Dermis blood vessel endothelial cell (primary cell): ENCODE measurements around the gene IFIT1. TPM values are rescaled to one million over a fixed set of nuclear protein-coding genes. Genes with fewer than 3 reads are reported as not detected.
"Not testable (repeated sequence)": the region's sequence is repeated elsewhere in the genome, so short reads cannot be mapped to it uniquely, and the experiment has no call there.

Experiments
- DNase-seq: peaks from one replicate; pipeline ENCODE4 v3.0.0; 2010
- total RNA-seq: library from RNA; depleted of rRNA; stranded (reverse); fragments of >200 nt; gene quantifications from 2 replicates; pipeline ENCODE4 v1.2.3, GENCODE V29; 2014

Gene IFIT1
- total RNA-seq, 1 donor from 2014 or later: 2.6 TPM

DNA sequence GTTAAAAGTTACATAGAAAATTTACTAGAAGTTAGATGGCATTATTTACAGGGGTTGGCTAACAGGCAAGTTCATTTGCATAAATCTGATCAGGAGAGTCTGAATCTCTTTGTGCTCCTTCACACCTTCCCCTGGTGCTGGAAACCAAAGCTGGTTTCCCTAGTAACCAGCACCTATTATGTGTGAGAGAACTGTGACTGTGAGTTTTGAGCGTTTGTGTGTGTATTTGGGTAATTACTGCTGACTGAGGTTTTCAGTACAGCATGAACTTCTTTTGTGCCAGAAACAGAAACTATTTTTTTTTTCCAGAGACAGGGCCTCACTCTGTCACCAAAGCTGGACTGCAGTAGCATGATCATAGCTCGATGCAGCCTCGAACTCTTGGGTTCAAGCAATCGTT, 24.9 kb upstream of the IFIT1 start:
- no peak for DNase-seq

DNA sequence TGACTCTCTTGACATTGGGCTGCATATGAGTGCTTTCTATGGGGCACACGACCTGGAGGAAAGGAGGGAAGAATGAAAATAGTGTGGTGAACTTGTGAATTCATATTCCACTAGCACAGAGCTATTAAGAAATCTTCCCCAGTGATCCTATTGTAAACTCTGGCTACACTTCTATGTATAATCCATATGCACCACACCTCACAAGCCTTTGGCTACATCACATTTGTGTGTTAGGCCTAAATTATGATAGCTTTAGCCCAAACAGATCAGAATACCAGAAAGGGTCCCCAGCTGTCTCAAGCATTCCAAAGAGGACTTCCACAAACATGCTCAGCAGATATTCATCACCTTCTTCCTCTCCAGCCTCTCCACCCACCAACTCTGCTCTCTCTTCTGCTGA, 24.3 kb upstream of the IFIT1 start:
- DNase-seq: no peak

DNA sequence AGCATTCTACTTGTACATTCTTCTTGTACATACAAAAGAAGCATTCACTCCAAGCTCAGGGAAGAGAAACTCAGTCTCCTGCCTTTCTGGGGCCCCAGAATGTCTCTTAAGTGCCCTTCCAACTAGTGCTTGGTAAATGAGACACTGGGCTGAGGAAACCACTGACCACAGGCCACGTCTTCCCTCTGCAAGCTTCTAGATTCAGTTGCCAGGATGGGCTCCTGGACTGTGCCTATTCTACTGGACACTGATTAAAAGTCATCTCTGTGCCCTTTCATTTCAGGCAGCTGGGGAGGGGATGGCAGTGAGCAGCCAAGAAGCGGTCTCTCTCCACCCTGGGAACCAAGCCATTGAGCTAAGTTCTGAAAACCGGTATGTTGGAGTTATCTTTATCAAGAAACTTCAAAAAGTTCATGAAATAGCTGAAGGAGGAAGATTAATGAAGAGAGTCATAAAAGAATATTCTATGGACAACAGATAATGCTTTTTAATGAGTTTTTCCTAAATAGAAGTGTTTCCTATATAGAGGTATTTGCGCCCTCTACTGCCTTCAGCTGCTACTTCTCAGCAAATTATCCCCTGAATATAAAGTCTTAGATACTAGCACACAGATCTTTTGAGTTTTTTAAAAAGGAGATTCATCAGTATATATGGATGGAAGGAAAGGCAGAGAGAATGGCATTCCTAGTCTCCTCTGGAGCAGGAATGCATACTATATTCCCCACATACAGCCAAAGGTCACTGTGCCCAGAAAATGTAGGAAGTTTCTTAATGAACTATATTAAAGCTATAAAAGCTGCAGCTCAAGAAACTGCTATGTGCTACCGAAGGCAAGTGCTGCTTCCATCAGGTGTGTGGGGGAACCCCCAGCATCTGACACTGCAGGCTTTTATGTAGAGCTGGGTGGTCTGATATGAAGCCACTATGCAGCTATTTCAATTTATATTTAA, 23.0 kb upstream of the IFIT1 start:
- DNase-seq: peak; percentile 69

DNA sequence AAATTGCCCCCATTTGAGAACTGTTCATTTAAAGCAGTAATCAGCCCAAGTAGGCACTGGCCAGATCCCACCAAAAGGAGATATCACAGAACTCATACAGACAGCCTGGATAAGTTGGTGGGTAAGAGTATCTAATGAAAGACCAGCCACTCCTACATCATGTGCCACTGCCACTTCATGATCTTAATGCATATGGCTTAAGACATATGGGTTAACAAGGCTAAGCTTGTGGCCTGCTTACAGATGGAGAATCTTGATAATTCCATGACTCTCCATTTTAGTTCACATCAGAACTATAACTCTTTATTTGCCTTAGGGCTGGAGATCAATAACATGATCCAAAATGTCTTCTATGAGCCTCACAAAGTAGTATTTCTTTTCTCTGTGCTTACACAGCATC, 21.3 kb upstream of the IFIT1 start:
- no peak for DNase-seq

DNA sequence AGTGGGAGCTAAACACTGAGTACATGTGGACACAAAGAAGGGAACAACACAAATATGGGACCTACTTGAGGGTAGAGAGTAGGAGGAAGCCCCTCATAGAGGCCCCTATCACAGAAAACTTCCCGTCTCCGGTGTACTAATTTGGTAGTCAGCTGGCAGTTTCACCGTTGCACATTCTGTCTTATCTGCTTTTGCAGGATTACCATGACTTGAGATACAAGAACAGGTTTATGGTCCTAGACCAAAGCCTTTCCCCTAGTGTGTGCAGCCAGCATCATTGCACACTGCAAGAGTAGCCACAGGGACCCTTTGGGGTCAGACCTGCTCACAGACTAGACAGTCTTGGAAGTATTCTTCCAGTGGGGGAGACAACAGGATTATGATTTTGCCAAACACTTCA, 20.4 kb upstream of the IFIT1 start:
- DNase-seq: no peak

DNA sequence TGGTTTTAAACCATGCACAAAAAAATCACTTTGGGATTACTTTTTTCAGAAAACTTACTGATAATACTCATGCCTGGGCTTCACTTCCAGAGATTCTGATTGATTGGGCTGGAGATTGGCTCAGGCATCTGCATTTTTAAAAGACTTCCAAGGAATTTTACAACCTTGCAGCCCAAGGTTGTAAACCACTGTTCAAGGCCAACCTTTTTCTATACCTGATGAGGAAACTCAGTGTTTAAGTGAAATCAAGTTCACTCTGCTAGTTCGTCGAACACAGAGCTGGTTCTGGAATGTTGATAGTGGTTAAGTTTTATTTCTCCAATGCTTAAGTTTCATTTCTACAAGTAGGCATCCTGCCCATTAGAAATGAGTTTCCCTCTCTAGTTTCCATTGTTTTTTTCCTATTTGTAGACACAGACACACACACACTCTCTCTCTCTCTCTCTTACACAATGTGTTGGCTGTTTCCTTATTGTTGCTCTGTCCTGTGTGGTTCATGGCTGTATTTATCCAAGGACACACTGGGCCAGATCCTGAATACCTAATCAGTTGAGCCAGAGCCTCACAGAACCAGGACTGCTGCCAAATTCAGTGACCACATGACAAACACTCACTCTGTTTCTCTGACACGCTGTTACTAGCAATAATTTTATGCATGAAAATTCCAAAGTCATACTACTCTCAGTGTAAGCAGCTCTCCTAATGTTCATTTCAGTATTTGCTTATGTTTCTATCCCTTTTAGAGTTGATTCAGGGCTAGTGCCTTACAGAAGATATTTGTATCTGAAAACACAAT, 18.3 kb upstream of the IFIT1 start:
- peak; percentile 94 for DNase-seq

DNA sequence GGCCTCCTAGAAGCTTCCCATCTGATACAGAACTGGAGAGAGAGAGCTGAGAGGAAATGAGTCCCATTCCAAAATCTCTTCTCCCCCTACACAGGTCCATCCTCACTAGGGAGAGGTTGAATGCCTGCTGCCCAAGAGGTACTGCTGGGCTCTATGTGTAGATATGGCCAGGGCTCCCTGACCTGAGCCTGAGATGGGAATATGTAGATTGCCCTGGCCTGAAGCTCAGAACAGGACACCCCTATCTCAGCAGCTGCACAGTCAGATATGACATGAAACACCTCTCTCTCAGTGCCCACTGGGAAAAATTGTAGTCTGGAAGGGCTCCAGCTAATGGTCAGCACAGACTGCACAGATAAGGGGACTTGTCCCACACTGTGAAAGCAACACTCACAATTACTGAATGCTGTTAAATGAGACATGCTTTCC, 17.7 kb upstream of the IFIT1 start:
- DNase-seq: no peak

DNA sequence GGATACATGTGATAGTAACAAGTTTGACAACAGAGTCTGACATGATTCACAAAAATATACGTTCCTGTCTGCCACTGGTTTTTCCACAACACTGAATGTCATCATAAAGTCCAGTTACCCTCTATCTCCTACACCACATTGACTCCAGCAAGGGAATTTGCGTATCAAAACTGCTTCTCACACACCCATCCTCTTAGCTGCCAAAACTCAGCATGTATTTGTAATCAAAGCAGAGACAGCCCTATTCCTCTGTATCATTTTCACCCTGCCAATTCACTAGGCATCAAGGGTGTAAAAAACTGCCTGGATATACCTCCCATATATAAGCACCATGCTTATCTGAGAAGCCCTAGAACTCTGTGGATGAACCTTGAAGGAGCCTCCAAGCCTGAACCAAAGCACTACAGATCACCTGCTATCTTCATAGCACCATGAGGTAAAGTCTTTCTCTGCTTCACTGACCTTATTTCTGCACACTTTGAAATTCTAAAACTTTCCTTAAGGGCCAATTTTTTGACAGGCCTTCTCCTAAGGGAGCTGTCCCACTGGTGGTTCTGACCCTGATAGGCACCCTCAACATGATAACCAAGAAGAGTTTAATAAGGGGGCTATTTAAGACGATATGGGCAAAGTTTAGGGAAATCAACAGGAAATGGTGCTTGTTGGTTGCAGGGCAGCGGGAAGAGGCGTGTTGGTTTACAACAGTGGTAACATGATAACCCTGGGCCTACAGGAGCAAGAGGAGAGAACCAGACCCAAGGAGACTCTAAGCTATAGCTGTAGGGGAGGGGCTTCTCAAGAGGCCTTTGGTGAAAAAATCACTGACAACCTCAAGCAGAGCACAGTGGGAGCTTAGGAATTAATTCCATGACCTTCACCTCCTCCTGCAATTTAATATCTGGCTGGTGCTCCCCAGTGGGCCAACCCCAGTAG, 14.5 kb upstream of the IFIT1 start, which contains the start of gene IFIT1B:
Gene IFIT1B (plus strand): TSS at position 352 of the 933 bp plus-strand sequence. CDS start 80 bp downstream, at position 432.
- no peak for DNase-seq

DNA sequence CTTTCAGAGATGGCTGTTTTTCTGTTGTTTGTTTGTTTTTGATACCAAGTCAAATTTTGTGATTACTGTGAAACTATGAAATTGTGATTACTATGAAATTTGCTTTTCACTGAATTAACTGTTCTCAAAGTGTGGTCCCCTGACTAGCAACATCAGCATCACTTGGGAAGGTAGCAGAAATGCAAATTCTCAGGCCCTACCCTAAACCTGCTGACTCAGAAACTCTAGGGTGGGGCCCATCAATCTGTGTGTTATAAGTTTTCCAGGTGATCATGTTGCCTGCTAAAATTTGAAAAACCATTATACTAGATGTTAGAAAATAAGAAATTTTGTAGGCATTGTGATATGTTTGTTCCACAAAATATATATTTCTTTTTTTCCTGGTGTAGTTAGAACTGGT, 13.3 kb upstream of the IFIT1 start:
- DNase-seq: no peak

DNA sequence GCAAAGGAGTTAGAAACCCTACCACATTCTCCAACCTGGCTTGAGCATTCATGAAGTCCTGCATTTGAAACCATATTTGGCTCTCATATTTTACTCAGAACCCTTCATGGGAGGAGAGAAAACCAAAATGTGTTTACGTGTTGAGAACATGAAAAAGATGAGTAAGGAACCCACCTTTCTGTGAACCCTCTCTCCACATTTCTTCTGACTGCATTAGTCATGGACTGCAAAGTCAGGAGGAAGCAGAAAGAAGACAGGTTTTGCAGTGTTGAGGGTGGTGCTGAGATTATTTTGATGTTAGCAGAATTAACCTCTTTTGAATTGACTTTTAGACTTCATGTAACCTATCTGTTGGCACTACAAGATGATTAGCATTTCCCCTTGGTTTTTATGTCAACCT, 9.7 kb upstream of the IFIT1 start:
- DNase-seq: no peak

DNA sequence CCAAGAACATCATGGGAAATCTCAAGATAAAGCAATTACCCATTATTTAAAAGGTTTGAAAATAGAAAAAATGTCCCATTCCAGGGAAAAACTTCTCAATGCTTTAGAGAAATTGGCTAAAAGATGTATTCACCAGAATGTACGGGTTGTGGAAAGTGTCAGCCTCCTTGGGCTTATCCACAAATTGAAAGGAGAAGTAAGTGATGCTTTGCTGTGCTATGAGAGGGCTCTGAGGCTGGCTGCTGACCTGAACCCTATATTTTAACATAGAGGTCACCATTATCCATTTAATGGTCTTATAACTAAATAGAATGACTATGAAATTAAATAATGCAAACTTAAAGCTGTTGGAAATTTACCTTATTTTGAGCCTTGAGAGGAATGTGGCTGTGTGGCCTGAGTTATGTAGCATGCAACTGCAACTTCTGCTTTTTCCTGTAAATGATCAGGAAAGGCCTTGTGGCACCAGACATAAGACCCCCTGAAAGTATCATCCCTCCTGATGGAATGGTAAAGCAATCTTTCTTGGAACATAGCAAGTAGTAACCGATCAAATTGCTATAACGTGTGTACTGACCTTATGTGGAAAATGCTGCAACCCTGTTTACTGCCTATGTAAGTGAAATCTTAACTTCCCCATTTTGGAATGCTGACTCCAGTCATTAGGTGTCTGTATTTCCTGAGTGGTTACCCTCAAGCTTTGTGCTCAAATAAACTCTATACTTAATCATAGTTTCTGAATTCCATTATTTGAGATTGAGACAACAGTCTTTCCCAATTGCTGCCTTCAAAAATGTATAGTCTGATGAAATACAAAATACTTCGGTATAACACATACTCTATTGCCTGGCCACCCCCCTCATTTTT, 7.7 kb upstream of the IFIT1 start:
- DNase-seq: no peak

DNA sequence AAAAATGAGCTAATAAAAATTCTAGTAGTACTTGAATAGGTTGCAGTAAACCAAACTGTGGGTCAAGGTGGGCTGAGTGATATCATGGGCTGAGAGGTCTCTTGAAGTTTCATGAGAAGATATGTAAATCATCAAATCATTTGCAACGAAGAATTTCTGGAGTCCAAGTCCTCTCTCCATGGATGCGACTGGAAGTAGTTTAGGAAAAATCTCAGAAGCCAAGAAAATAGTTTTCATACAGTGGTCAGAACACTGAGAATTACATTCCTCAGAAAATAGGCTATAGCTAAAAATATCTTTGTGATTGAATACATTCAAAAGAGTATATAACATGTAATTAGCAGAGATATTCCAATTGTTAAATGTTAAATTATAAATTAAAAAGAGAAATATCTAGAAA, 3.6 kb upstream of the IFIT1 start:
- DNase-seq: no peak

DNA sequence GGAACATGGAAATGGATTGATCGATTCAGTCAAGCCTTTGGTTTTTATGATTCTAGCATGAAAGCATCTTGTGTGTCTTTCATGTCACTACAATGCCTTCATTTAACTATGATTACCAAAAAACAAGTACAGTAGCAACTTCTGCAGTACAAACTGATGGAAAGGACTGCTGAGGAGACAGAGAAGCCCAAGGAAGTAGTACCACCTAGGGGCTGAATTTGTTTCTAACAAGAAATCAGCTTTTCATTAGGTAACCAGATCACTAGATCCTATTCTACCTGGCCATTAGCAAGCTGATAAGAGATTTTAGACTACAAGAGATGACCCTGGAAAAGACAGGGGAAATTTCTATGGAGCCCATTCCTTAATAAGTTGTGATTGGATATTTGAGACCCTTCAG, 3.2 kb upstream of the IFIT1 start:
- DNase-seq: peak; percentile 43

DNA sequence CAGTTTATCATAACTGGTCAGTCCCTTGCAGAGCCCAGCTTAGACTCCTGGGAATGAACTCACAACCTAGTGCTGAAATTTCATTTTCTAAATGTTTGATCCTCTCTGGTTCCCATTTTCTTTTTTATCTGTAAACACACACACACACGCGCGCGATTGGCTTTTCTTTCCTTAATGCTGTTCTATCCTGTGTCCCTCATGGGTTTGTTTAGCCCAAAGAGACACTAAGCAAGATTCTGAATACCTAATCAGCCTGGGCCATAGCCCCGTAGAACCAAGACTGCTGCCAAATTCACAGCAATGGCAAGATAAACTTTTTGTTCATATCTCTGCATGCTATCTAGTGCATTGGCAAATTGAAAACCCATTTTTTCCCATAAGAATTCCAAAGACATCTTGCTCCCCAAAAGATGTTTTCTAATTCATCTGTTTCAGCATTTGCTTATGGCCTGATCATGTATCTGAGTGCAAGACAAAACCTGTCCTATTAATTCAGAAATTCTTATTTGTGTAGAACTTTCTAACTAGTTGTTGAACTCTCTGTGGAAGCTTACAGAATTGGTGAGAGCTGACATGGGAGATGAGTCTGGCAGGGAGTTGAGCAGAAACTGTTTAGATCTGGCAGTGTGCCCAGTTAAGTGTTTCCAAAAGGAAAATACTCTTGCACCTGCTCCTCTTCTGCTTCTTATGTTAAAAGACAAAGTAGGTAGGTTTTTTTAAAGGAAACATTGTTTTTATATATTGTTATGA, 1.8 kb upstream of the IFIT1 start:
- DNase-seq: peak; percentile 9

DNA sequence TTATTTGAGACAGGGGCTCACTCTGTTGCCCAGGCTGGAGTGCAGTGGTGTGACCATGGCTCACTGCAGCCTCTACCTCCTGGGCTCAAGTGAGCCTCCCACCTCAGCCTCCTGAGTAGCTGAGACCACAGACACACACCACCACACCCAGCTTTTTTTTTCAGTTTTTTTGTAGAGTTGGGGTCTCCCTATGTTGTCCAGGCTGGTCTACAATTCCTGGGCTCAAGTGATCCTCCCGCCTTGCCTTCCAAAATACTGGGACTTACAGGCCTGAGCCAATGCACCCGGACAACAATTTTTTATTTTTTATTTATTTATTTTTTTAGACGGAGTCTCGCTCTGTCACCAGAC, 1.2 kb upstream of the IFIT1 start:
- not testable (repeated sequence) for DNase-seq

DNA sequence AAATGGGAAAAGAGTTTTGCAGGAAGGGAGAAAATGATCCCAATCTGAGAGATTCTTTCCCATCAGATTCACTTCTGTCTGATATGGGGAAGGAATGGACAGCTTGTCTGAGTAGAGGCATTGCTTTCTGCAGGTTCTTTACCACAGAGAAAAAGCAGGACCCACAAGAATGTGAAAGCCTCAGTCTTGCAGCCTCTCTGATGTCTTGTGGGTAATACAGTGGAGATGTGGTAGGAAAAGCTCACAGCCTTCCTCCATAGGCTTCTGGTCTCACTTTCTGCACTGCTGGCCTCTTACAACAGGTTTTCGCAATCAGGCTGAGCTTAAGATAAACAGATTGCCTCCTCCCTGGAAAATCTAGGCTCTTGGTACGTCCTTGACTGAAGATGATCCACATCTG, 551 bp downstream of the IFIT1 start:
- no peak for DNase-seq

DNA sequence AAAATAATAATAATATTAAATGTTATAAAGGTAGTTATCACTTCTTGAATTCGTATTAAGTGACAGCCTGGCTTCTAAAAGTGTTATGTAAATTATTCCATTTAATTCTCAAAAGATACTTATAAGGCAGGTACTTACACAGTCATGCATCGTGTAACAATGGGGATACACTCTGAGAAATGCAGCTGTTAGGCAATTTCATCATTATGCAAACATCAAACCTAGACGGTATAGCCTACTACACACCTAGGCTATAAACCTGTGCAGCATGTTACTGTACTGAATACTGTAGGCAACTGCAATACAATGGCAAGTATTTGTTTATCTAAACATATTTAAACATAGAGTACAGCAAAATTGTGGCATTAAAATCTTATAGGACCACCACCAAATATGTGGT, 1.5 kb downstream of the IFIT1 start:
- DNase-seq: no peak

DNA sequence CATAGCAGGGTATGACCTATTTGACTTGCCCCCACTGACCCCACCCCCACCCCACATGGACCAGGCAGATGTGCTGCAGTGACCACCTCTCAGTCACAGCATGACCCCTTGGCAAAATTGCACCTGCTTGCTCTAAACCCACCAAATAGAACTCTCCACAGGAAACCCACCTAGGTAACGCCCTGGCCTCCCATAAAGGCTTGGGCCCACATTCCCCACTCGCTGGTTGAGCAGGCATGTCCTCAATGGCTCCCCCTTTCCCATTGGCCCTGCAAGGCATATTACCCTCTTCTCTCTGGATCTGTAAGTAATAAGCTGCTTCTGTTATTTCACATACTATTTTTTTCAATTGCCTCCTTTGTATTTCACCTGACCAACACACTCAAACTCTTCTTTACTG, 2.7 kb downstream of the IFIT1 start:
- DNase-seq: no peak

DNA sequence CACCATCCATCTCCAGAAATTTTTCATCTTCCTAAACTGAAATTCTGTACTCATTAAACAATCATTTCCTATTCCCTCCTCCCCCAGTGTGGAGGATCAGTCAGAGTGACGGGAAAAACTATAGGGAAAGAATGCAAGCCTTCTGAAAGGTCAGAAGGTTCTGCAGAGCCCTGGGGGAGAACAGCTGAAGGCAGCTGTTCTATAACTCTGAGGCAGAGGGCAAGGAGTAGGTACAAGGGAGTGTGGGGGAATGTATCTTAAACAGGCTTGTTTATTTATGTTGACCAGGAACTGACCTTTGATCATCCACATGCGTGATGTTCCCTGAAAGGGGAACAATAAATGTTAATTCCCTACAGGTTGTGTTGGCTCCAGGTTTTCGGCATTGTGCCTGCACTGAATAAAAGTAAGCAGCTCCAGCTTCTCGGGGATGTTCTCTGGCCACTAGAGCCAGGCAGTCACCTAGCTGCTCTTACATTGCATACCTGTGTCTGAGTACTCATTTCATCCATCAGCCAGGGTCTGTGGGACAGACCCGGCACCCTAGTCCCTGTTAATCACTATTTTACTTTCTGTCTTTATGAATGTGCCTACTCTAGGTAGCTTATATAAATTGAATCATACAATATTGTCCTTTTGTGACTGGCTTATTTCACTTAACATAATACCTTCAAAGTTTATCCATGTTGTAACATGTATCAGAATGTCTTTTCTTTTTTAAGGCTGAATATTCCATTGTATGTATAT, 5.8 kb downstream of the IFIT1 start:
- DNase-seq: no peak

DNA sequence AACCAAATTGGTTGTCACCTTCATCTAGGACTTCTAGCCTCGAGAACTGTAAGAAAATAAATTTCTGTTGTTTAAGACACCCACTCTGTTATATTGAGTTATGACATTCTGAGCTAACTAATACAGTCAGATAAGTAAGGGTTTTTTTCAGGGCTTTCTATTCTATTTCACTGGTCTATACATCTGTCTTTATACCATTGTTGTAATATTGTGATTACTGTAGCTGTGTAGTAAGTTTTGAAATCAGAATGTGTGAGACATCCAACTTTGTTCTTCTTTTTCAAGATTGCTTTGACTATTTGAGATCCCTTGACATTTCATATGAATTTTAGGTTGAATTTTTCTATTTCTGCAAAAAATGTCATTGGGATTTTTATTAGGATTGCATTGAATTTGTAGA, 7.5 kb downstream of the IFIT1 start:
- no peak for DNase-seq
